ENCODE measurements around the gene TOR1AIP2.

Gene TOR1AIP2

DNA sequence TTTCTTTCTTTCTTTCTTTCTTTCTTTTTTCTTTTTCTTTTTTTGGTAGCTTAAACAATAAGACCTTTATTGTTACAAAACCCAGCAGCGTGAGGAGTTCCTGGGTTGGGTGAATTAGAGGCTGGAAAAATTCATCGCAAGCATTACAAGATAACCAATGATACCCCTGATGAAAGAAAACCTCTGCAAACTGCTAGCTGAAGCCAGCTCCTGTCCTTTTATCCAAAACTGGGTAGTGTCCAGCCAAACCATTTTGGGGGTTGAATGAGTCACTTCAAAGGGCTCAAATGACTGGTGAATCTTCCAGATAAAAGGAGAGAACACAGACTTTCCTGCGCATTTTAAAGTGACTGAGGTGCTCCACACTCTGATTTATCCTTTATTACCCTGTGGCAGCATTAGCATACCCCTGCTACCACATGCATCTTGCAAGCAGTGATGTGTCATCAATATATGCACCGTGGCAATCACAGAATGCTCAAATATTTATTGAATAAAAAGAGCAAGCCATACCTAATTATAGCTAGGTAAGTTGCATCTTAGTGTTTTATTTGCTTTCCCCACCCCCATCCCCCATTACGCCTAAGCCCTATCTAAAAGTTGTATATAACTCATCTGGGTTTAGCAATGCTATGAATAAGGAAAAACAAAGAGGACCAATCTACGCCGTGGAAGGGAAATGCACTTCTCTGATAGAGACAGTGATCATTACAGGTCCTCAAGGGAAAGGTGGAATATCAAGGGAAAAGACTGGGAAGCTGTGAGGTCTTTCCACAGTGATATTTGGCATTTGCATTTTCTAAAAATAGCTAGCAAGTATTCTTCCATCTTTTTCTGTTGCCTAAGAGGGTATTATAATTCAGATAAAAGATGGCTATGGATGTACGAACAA lies 44.6 kb upstream of the TOR1AIP2 start:
- H3K4me3 ChIP-seq (ENCODE audit: low read depth, low read length) = no peak overlapping the region
- TF ChIP-seq, protein P1, sequence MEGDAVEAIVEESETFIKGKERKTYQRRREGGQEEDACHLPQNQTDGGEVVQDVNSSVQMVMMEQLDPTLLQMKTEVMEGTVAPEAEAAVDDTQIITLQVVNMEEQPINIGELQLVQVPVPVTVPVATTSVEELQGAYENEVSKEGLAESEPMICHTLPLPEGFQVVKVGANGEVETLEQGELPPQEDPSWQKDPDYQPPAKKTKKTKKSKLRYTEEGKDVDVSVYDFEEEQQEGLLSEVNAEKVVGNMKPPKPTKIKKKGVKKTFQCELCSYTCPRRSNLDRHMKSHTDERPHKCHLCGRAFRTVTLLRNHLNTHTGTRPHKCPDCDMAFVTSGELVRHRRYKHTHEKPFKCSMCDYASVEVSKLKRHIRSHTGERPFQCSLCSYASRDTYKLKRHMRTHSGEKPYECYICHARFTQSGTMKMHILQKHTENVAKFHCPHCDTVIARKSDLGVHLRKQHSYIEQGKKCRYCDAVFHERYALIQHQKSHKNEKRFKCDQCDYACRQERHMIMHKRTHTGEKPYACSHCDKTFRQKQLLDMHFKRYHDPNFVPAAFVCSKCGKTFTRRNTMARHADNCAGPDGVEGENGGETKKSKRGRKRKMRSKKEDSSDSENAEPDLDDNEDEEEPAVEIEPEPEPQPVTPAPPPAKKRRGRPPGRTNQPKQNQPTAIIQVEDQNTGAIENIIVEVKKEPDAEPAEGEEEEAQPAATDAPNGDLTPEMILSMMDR (IDR thresholded peaks at IDR 0.05; ENCODE audit: low read depth, low read length, missing control alignments) = no peak
- no peak for DNase-seq (ENCODE audit: low read depth)

DNA sequence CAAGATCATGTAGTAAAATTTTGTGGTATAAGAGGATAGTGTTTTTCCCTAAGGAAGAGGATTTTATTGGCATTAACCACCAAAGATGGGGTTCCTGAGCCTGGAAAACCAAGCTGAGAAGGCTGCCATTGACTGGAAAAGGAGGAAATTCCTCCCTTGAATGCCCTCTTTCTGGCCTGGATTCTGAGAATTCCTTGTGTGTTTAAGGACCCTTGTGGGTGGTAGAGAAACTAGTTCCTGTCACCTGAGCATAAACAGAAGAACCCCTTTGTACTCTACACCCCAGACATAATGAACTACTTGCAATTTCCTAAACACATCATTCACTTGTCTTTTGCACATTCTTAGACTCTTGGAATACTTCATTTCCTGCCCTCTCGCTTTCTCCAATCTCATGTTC lies 43.9 kb upstream of the TOR1AIP2 start:
- DNase-seq (ENCODE audit: low read depth) = no peak
- TF ChIP-seq, protein P1 (IDR thresholded peaks at IDR 0.05; ENCODE audit: low read depth, low read length, missing control alignments) = no peak

DNA sequence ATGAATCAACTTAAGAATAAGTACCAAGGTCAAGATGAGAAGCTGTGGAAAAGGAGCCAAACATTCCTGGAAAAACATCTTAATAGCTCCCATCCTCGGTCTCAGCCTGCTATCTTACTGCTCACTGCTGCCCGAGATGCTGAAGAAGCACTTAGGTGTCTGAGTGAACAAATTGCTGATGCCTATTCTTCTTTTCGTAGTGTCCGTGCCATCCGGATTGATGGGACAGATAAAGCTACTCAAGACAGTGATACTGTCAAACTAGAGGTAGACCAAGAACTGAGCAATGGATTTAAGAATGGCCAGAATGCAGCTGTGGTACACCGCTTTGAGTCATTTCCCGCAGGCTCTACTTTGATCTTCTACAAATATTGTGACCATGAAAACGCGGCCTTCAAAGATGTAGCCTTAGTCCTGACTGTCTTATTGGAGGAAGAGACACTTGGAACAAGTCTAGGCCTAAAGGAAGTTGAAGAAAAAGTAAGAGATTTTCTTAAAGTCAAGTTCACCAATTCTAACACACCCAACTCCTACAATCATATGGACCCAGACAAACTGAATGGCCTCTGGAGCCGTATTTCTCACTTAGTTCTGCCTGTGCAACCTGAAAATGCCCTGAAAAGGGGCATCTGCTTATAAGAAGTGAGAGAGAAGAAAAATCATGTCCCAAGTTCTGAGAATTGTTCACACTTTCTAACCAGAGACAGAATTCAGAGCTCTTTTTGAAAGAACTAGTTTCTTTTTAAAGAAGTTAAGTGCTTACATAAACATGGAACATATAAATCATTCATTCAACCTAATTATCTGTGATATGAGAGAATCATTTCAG lies 40.2 kb upstream of the TOR1AIP2 start:
- TF ChIP-seq, protein P1 (IDR thresholded peaks at IDR 0.05; ENCODE audit: low read depth, low read length, missing control alignments) = no peak
- no peak overlapping the region for H3K4me3 ChIP-seq (ENCODE audit: low read depth, low read length)
- DNase-seq (ENCODE audit: low read depth) = no peak

More for the DNA sequence above, 43.9 kb upstream of the TOR1AIP2 start:
- H3K4me3 ChIP-seq (ENCODE audit: low read depth, low read length) = no peak overlapping the region

DNA sequence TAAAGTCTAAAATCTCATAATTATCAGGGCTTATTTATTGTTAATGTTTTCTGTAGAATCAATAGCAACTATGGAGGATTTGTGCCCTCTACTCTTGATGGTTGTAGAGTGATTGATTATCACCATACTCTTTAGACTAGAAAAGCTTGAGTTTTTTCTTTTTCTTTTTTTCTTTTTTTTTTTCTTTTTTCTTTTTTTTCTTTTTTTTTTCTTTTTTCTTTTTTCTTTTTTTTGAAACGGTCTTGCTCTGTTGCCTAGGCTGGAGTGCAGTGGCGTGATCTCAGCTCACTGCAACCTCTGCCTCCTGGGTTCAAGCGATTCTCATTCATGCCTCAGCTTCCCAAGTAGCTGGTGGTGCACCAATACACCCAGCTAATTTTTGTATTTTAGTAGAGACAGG lies 34.2 kb upstream of the TOR1AIP2 start:
- TF ChIP-seq, protein P1 (IDR thresholded peaks at IDR 0.05; ENCODE audit: low read depth, low read length, missing control alignments) = no peak
- no peak overlapping the region for H3K4me3 ChIP-seq (ENCODE audit: low read depth, low read length)
- DNase-seq (ENCODE audit: low read depth) = no peak

DNA sequence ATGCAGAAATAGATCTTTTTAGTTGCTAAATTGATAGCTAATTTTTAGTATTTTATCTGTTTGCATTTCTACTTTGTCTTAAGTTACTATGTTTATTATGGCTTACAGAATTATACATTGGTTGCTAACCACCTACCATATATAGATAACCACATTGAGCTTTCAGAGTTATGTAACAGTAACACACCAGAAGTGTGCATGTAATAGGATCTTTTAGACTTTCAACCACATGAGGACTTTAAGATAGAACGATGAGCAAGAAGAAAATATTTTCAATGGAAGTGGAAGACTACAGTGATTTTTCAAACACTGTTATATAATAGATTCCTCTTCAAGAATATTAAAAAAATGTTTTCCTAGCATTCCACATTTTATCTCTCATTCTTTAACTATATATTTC lies 33.3 kb upstream of the TOR1AIP2 start:
- no peak overlapping the region for H3K4me3 ChIP-seq (ENCODE audit: low read depth, low read length)
- TF ChIP-seq, protein P1 (IDR thresholded peaks at IDR 0.05; ENCODE audit: low read depth, low read length, missing control alignments) = no peak
- DNase-seq (ENCODE audit: low read depth) = no peak

DNA sequence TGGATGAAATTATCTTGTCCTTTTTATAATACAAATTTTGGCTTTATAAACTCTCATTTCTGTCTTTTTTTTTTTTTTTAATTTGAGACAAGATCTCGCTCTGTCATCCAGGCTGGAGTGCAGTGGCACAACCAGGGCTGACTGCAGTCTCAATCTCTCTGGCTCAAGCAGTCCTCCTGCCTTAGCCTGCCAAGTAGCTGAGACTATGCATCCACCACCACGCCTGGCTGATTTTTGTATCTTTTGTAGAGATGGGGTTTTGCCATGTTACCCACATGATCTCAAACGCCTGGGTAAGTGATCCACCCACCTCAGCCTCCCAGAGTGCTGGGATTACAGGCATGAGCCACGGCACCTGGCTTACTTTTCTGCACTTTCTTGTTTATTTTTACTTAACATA lies 12.0 kb upstream of the TOR1AIP2 start:
- no peak for DNase-seq (ENCODE audit: low read depth)
- no peak overlapping the region for H3K4me3 ChIP-seq (ENCODE audit: low read depth, low read length)
- TF ChIP-seq, protein P1 (IDR thresholded peaks at IDR 0.05; ENCODE audit: low read depth, low read length, missing control alignments) = no peak
